Measurements from ENCODE around the gene EXPH5.

DNA sequence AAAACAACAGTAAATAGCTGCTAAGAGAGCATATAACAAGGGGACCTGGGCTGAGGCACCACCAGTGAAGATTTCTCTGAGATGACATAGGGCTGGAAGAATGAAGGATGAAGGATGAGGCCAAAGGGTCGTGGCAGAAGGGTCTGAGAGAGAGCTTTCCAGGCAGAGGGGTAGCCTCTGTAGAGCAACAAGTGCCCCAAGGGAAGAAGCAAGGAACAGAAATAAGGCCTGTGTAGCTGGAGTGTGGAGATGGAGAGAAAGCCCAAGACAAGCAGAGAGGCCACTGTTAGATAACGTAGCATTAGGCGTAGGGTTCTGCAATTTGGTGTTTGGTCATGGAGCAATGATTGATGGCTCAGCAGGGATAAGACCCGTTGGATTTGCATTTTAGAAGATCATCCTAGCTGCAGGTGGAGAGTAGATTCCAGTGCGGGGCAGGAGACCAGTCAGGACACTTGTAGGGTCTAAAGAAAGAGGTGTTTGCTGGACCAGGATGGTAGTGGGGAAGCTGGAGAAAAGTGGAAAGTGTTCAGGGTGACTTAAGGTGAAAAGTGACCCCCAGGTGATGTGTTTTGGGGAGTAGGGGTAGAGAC is 47.6 kb downstream of the EXPH5 start:
- TF ChIP-seq GATA2 (IDR thresholded peaks at IDR 0.05; ENCODE audit: insufficient read depth, insufficient read length, low read depth, low read length) (no peak), POLR2A (IDR thresholded peaks at IDR 0.05; ENCODE audit: low read depth, low read length) (no peak), JUN (IDR thresholded peaks at IDR 0.05; ENCODE audit: borderline replicate concordance, insufficient read depth, insufficient read length, low read depth) (no peak), EZH2 (IDR thresholded peaks at IDR 0.05; ENCODE audit: borderline replicate concordance, low read depth, low read length, severe bottlenecking) (no peak), POLR2AphosphoS5 (IDR thresholded peaks at IDR 0.05; ENCODE audit: insufficient read depth, low read depth, low read length) (no peak)
- TF ChIP-seq, protein P1, sequence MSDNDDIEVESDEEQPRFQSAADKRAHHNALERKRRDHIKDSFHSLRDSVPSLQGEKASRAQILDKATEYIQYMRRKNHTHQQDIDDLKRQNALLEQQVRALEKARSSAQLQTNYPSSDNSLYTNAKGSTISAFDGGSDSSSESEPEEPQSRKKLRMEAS (IDR thresholded peaks at IDR 0.05; ENCODE audit: insufficient read depth, insufficient read length), result no peak
- TF ChIP-seq, protein P2, sequence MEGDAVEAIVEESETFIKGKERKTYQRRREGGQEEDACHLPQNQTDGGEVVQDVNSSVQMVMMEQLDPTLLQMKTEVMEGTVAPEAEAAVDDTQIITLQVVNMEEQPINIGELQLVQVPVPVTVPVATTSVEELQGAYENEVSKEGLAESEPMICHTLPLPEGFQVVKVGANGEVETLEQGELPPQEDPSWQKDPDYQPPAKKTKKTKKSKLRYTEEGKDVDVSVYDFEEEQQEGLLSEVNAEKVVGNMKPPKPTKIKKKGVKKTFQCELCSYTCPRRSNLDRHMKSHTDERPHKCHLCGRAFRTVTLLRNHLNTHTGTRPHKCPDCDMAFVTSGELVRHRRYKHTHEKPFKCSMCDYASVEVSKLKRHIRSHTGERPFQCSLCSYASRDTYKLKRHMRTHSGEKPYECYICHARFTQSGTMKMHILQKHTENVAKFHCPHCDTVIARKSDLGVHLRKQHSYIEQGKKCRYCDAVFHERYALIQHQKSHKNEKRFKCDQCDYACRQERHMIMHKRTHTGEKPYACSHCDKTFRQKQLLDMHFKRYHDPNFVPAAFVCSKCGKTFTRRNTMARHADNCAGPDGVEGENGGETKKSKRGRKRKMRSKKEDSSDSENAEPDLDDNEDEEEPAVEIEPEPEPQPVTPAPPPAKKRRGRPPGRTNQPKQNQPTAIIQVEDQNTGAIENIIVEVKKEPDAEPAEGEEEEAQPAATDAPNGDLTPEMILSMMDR (IDR thresholded peaks at IDR 0.05; ENCODE audit: extremely low read depth in 1 of 2, insufficient read depth in 1 of 2, low read depth in 1 of 2, low read length in 2 of 2), result no peak
